Heart left ventricle (tissue), 13 donors: ENCODE data around the gene ENAH.

Experiments used
- CTCF ChIP-seq, 12 donors: fragments of 200-600 bp; sonication (generic) in 4 of 12; IDR thresholded peaks; one replicate each; pipeline versions ENCODE4 v1.5.0 to v1.8.0; 2018 to 2022; ENCODE audit warnings: antibody characterized with exemption in 12 of 12, mild to moderate bottlenecking in 5 of 12
- POLR2A ChIP-seq, 2 donors: fragments of 450-650 bp; IDR thresholded peaks; one replicate each; pipeline ENCODE4 v1.6.1; 2017; ENCODE audit warnings: antibody characterized with exemption in 2 of 2, mild to moderate bottlenecking in 2 of 2, moderate library complexity in 2 of 2
- donor health status: ischemic (EF 13 %, LVEDD 7.1; RV severe dilation, severe dysfunction).
- donor health status: DM: no; HTN: yes; CAD: no.
- donor health status: DM: no; HTN: no; CAD: no.
- donor health status: ischemic (EF 25% LVEDD 6.9; RV normal size, moderate dysfunction).
- donor health status: ischemic (EF 25% LVEDD 5.7; RV mildly dilated, moderate dysfunction).
- donor health status: ischemic (EF 35%, LVEDD 5.7; RV mildly dilated, moderate dysfunction).
- donor health status: nonischemic (EF 11% LVEDD 7.7; RV severe dilation, severe dysfunction).
- donor health status: DM: yes; HTN: yes; CAD: no.
- donor health status: PGD.
- donor health status: ischemic (EF 29% LVEDD 5.4; RV normal size, mild dysfunction).
- donor health status: nonischemic (EF 23%, LVEDD 6.1; RV moderate dilation, normal function).

GRCh38 chr1:225678545-225678944, 25.6 kb upstream of the ENAH start:
- TF ChIP-seq POLR2A (IDR thresholded peaks at IDR 0.05) (no peak), CTCF (IDR thresholded peaks at IDR 0.05) (no peak)
